A673 (cell line): ENCODE measurements around the gene NPBWR2. TPM values are rescaled to one million over a fixed set of nuclear protein-coding genes. Genes with fewer than 3 reads are reported as not detected.

Source experiments
- BruUV-seq: library from RNA; stranded (reverse); fragments of 400-500 nt; replicated peaks from 2 replicates; lab custom pipeline; 2021; lab: Mats Ljungman, UMichigan
- CTCF ChIA-PET: fragments of 300-600 bp; sonication (Branson Sonifier 250); formaldehyde crosslinking; loops from one replicate; lab custom pipeline; 2022; ENCODE audit warnings: antibody characterized with exemption; lab: Charles Lee
- POLR2A ChIA-PET: fragments of 300-600 bp; sonication (Branson Sonifier 250); formaldehyde crosslinking; loops from one replicate; lab custom pipeline; 2022; ENCODE audit warnings: antibody characterized with exemption; ENCODE audit not compliant: low non-redundant PET; lab: Charles Lee
- DNase-seq: peaks from one replicate; pipeline ENCODE4 v3.0.0-alpha.2; 2015; ENCODE audit warnings: low spot score
- H3K27ac ChIP-seq: fragments of 200-600 bp; sonication (generic); 2 replicates; pipeline ENCODE4 v1.5.1; 2016; ENCODE audit warnings: mixed run types, low read depth, mild to moderate bottlenecking, mixed read lengths, antibody characterized with exemption, low read length; ENCODE audit not compliant: poor library complexity, severe bottlenecking
- H3K27me3 ChIP-seq: fragments of 200-600 bp; sonication (generic); replicated peaks from 2 replicates; pipeline ENCODE4 v1.6.1; 2017; ENCODE audit warnings: mixed run types, low read depth, mild to moderate bottlenecking, mixed read lengths, antibody characterized with exemption, low read length; ENCODE audit not compliant: insufficient read depth, poor library complexity
- H3K36me3 ChIP-seq: fragments of 200-600 bp; sonication (generic); 2 replicates; pipeline ENCODE4 v1.6.1; 2016; ENCODE audit warnings: mixed run types, mild to moderate bottlenecking, mixed read lengths, antibody characterized with exemption, low read length; ENCODE audit not compliant: insufficient read depth, poor library complexity, severe bottlenecking
- H3K4me1 ChIP-seq: fragments of 200-600 bp; sonication (generic); 2 replicates; pipeline ENCODE4 v1.6.1; 2017; ENCODE audit warnings: mixed run types, mild to moderate bottlenecking, mixed read lengths, antibody characterized with exemption, low read length; ENCODE audit not compliant: insufficient read depth, poor library complexity, severe bottlenecking
- H3K4me3 ChIP-seq: fragments of 200-600 bp; sonication (generic); 2 replicates; pipeline ENCODE4 v1.5.1; 2016; ENCODE audit warnings: low read depth, mixed run types, mild to moderate bottlenecking, mixed read lengths, low read length; ENCODE audit not compliant: poor library complexity, severe bottlenecking
- H3K9me3 ChIP-seq: fragments of 200-600 bp; sonication (generic); 2 replicates; pipeline ENCODE4 v1.6.1; 2016; ENCODE audit warnings: mixed run types, low read depth, mild to moderate bottlenecking, mixed read lengths, antibody characterized with exemption, low read length; ENCODE audit not compliant: poor library complexity, severe bottlenecking
- CTCF ChIP-seq: fragments of 300-800, 200-600 bp; sonication (generic); conservative IDR thresholded peaks from 2 replicates; pipeline ENCODE4 v1.5.1; 2017; ENCODE audit warnings: low read depth, mild to moderate bottlenecking, antibody characterized with exemption, low read length, moderate library complexity, mixed read lengths
- EZH2 ChIP-seq: fragments of 200-600 bp; sonication (generic); IDR thresholded peaks from 2 replicates; pipeline ENCODE4 v1.6.1; 2017; ENCODE audit warnings: borderline replicate concordance, low read depth, mild to moderate bottlenecking, mixed read lengths, antibody characterized with exemption, low read length; ENCODE audit not compliant: poor library complexity, severe bottlenecking
- intact Hi-C: fragments of 100-400 bp; cut with micrococcal nuclease; formaldehyde crosslinking; loops from one replicate; pipeline ENCODE4 v1.10.0; 2022; ENCODE audit not compliant: unreplicated experiment
- total RNA-seq: library from RNA; stranded (reverse); gene quantifications from 2 replicates; pipeline ENCODE4 v1.2.3, GENCODE V29; 2021

Gene NPBWR2
- total RNA-seq, 1 experiment from 2014 or later, result not detected

GRCh38 chr20:64092258-64093012 lies 14.9 kb downstream of the NPBWR2 start:
- H3K36me3 ChIP-seq, result no peaks in the 10 kb centered on the region
- H3K4me1 ChIP-seq, result no peaks in the 10 kb centered on the region
- H3K27ac ChIP-seq, result no peak overlapping the region
- H3K27me3 ChIP-seq, result no peaks in the 10 kb centered on the region
- BruUV-seq, result no TSS peak
- ChIA-PET CTCF (interaction anchor here (0.6 kb wide), 1 partner anchor 10 kb away, joined by 10 read pairs; no protein-coding TSS in a partner anchor), POLR2A (no interaction called here)
- no peak overlapping the region for H3K4me3 ChIP-seq
- TF ChIP-seq CTCF, result no peak
- TF ChIP-seq EZH2, result no peak
- no peaks in the 10 kb centered on the region for H3K9me3 ChIP-seq
- no peak for DNase-seq
- intact Hi-C loops, result no loop called here

GRCh38 chr20:64091770-64092169 lies 15.6 kb downstream of the NPBWR2 start:
- Histone ChIP-seq H3K27me3 (no peaks in the 10 kb centered on the region), H3K4me3 (no peak overlapping the region), H3K36me3 (no peaks in the 10 kb centered on the region), H3K4me1 (no peaks in the 10 kb centered on the region), H3K9me3 (no peaks in the 10 kb centered on the region), H3K27ac (no peak overlapping the region)
- intact Hi-C loops, result no loop called here
- POLR2A ChIA-PET, result no interaction called here
- TF ChIP-seq EZH2 (no peak), CTCF (no peak)
- BruUV-seq, result no TSS peak
- CTCF ChIA-PET, result interaction anchor here (0.6 kb wide), 1 partner anchor 11 kb away, joined by 10 read pairs; no protein-coding TSS in a partner anchor
- DNase-seq, result no peak

GRCh38 chr20:64091340-64091739 lies 16.0 kb downstream of the NPBWR2 start:
- CTCF ChIA-PET, result no interaction called here
- no peak overlapping the region for H3K27ac ChIP-seq

More at GRCh38 chr20:64091340-64091739, 16.0 kb downstream of the NPBWR2 start:
- TF ChIP-seq EZH2 (no peak), CTCF (no peak)
- DNase-seq, result no peak
- Histone ChIP-seq H3K27me3 (no peaks in the 10 kb centered on the region), H3K4me3 (no peak overlapping the region), H3K36me3 (no peaks in the 10 kb centered on the region), H3K9me3 (no peaks in the 10 kb centered on the region), H3K4me1 (no peaks in the 10 kb centered on the region)
- POLR2A ChIA-PET, result no interaction called here
- intact Hi-C loops, result no loop called here
- BruUV-seq, result no TSS peak
